Activated naive CD4-positive, alpha-beta T cell treated with anti-CD3 and anti-CD28 coated beads, Interleukin-2, amount 50 U/mL, for 72 hours (primary cell): ENCODE data around the gene C3orf85. TPM values are rescaled to one million over a fixed set of nuclear protein-coding genes. Genes with fewer than 3 reads are reported as not detected.
"Not testable (repeated sequence)": the region's sequence is repeated elsewhere in the genome, so short reads cannot be mapped to it uniquely, and the experiment has no call there.

ENCODE experiments used
- ATAC-seq, 2 donors: fragments of 150-1000 bp; cut with Tn5 transposase; 2 replicates each; pipeline ENCODE4 v1.10.0; 2021; ENCODE audit warnings: mild to moderate bottlenecking in 2 of 2, moderate library complexity in 2 of 2
- DNase-seq, 2 donors: peaks; one replicate each; pipeline ENCODE4 v3.0.0; 2021 to 2022; ENCODE audit warnings: low spot score in 2 of 2
- H3K27ac Mint-ChIP-seq, 2 donors: one replicate each; pipeline ENCODE4 v1.8.0; 2022; ENCODE audit warnings: mild to moderate bottlenecking in 2 of 2, mixed read lengths in 2 of 2
- H3K36me3 Mint-ChIP-seq, 2 donors: one replicate each; pipeline ENCODE4 v1.8.0; 2022; ENCODE audit warnings: mixed read lengths in 2 of 2
- H3K9me3 Mint-ChIP-seq, 2 donors: one replicate each; pipeline ENCODE4 v1.8.0; 2022; ENCODE audit warnings: mixed read lengths in 2 of 2
- total RNA-seq, 2 donors: library from RNA; stranded (reverse); gene quantifications; one replicate each; pipeline ENCODE4 v1.2.3, GENCODE V29; 2022

C3orf85 gene
- total RNA-seq, 2 donors from 2014 or later, result not detected

DNA sequence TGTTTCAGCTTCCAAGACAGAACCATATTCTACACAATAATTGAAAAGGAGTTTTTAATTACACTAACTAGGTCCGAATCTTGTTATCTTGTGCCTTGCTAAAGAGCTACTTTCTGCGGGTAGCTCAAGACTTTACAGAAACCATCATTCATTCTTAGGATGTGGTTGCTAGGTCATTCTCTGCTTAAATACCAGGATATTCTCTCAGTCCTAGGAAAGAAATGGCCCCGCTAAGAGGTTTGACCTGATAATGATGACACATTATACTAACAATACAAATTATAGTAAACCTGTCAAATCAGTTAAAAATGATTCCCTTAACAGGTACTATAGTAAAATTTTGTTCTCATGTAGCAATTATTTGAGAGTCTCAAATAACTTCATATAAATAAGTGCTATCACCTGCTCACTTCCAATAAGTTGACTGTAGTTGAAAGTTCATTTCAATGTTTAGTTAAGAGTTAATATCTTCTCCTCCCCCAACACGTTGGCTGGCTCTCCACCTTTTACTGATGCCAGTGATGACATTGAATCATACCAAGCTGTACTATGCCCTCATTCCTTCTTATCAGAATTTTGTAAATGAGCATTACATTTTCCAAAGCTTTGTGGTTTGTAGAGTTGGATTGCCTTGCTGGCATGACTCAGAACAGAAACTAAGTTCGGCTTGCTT lies 3.6 kb upstream of the C3orf85 start:
- ATAC-seq, result no peak
- H3K27ac Mint-ChIP-seq, result no peak overlapping the region
- H3K9me3 Mint-ChIP-seq, result peaks cover 4 to 5% of the 10 kb centered on the region in 2 donors
- H3K36me3 Mint-ChIP-seq, result no peaks in the 10 kb centered on the region
- no peak for DNase-seq

DNA sequence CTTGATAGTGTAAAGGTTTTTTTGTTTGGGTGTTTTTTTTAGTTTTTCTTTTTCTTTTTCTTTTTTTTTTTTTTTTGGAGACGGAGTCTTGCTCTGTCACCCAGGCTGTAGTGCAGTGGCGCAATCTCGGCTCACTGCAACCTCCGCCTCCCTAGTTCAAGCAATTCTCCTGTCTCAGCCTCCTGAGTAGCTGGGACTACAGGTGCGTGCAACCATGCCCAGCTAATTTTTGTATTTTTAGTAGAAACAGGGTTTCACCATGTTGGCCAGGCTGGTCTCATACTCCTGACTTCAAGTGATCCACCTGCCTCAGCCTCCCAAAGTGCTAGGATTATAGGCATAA lies 3.1 kb upstream of the C3orf85 start:
- H3K9me3 Mint-ChIP-seq, DNase-seq, H3K36me3 Mint-ChIP-seq, ATAC-seq, H3K27ac Mint-ChIP-seq: not testable (repeated sequence)

DNA sequence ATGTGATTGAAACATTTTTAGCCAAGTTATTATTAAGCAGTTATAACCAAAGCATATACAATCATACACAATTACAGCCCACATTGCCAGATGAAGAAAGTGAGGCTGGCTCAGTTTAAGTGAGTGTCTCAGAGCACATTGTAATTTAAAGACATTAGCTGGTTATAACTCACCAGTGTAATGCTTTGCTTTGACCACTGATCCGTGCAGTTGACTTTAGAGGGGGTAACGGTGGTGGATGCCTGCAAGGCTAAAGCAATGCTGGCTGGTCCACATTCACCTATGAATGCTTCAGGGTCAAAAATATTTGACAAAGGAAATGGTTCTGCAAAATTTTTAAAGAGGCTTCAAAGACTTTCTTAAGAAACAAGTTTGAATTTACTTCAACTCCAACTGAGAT lies 1.2 kb downstream of the C3orf85 start:
- H3K27ac Mint-ChIP-seq, result no peak overlapping the region
- H3K36me3 Mint-ChIP-seq, result no peaks in the 10 kb centered on the region
- no peak for ATAC-seq
- no peak for DNase-seq
- no peaks in the 10 kb centered on the region for H3K9me3 Mint-ChIP-seq

DNA sequence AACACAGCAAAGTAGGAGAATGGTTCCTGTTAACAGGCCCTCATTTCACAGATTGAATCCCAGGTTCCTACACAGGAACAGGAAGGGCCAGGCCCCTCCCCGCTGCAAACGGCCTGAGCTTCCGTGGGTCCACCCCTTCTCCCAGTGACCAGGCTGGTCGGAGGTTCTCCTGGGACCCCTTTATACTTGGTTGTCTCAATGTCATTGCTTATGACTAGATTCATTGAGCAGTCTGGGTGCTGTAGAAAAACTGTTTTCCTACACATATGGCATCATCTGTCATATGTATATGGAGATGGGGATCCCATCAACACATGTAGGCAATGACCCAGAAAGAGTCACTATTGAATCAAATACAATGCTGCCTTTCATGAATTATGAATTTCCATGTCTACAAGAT lies 3.8 kb downstream of the C3orf85 start:
- Mint-ChIP-seq H3K9me3 (no peaks in the 10 kb centered on the region), H3K27ac (no peak overlapping the region), H3K36me3 (no peaks in the 10 kb centered on the region)
- ATAC-seq, result no peak
- DNase-seq, result no peak

DNA sequence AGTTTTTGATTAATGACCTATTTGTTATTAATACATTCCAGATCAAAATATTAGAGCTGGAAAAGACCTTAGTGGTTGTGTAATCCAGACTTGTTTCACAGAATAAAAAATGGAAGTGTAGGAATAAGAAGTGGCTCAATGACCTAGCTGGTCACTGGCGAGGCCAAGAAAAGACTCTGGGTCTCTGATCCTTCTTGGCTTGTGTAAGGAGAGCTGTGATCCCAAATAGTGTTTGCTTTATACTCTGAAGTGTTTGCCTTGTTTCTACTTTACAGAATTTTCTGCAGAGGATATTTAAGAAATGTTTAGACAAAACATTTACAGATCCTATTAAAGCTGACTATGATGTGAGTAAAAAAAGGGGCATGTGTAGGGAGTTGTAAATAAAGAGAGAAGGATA lies 7.1 kb downstream of the C3orf85 start:
- DNase-seq, result no peak
- Mint-ChIP-seq H3K9me3 (peaks cover 0 to 7% of the 10 kb centered on the region in 2 donors), H3K27ac (no peak overlapping the region), H3K36me3 (no peaks in the 10 kb centered on the region)
- no peak for ATAC-seq

DNA sequence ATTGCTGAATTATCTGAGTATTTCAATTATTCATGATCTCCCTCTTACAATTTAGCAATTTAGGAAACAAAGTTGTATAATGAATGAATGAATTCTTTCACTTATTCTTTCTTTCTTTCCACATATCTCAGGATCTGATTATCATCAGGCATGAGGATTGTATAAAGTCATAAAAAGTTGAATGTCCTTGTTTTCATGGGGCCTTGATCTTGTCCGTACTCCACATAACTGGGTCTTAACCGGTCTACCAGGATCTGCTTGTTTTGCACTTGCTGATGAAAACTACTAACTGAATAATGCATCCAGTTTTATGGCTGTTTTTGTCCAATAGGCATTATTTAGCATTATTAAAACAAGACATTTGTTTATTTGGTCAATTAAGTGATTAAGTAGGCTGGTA lies 12.6 kb downstream of the C3orf85 start:
- no peak for ATAC-seq
- Mint-ChIP-seq H3K27ac (no peak overlapping the region), H3K36me3 (no peaks in the 10 kb centered on the region), H3K9me3 (peaks cover 0 to 7% of the 10 kb centered on the region in 2 donors)
- DNase-seq, result no peak

DNA sequence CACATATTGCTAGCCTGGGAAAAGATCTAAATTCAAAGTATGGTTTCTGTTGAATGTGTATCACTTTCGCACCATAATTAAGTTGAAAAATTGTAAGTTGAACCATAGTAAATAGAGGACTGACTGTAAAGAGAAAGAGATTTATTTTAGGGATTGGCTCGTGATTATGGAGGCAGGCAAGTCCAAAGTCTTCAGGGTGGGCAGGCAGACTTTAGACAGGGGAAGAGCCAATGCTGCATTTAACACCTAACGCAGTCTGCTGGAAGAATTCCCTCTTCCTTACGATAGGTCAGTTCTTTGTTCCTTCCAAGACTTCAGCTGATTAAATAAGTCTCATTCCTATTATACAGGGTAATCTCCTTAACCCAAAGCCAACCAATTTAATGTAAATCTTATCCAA lies 15.8 kb downstream of the C3orf85 start:
- DNase-seq, result no peak
- H3K27ac Mint-ChIP-seq, result no peak overlapping the region
- ATAC-seq, result no peak
- no peaks in the 10 kb centered on the region for H3K36me3 Mint-ChIP-seq
- H3K9me3 Mint-ChIP-seq, result peaks cover 0 to 3% of the 10 kb centered on the region in 2 donors

DNA sequence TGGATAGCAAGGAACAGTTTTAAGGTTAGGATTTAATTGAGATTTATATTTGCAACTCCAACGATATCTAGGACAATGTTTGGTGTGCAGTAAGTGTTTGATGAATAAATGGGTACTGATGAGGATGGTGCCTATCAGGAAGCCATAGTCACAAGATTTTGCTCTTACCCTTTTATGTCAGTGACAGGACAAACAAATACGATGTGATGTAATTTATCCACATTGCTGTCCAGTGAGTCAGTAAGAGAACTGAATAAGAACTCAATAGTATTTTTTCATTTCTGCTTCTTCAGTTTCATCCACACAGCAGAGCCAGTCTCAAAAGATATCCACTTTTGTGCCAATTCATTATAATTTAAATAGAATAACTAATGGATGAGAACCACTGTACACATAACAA lies 18.5 kb downstream of the C3orf85 start:
- DNase-seq, result no peak
- ATAC-seq, result no peak
- H3K27ac Mint-ChIP-seq, result no peak overlapping the region

DNA sequence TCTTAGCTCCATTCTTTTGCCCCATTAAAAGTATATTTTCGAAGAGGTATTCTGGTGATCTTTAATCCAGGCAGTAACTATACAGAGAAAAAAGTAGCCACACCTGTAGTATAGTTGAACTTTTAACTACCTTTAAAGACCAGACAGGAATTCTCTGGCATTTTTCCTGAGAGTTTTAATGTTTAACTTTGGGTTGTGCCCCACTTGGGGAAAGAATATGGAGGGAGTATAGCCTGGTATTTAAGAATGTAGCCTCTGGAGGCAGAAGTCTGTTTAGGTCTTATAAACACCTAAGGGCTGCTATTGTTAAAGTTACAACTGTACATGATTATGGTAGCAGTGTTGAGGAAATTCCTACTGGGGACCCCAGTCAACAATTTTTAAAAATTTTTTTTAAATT lies 19.3 kb downstream of the C3orf85 start:
- no peak overlapping the region for H3K27ac Mint-ChIP-seq

More for the DNA sequence above, 18.5 kb downstream of the C3orf85 start:
- Mint-ChIP-seq H3K36me3 (no peaks in the 10 kb centered on the region), H3K9me3 (peaks cover 0 to 3% of the 10 kb centered on the region in 2 donors)

DNA sequence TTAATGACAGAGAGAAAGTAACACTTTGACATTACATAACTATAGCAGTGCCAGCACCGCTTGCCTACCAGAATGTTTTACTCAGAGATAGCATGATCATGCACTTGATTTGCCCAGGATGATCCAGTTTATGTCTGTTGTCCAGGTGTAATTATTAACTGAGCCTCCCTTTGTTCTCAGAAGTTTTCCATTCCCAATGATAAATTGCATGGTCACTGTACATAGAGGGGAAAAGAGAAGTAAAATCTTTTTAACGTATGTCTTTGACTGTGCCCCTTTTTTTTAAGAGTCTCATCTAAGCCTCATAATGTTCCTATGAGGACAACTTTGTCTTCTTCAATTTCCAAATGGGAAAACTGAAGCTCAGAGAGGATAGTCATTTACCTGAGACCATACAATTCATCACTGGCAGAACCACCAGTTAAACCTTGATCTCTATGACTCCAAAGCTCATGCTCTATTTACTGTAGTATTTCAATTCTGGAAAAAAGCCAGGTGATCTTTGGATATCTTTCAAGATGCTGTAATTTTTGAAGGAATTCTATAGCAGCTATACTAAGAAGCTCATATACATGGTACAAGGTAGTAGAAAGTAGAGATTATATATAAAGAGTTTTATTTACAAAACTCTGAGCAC lies 25.1 kb downstream of the C3orf85 start:
- ATAC-seq (no peak), DNase-seq (no peak)
- Mint-ChIP-seq H3K27ac (no peak overlapping the region), H3K9me3 (peaks cover 0 to 3% of the 10 kb centered on the region in 2 donors), H3K36me3 (no peaks in the 10 kb centered on the region)

More for the DNA sequence above, 19.3 kb downstream of the C3orf85 start:
- DNase-seq (no peak), ATAC-seq (no peak)
- no peaks in the 10 kb centered on the region for H3K36me3 Mint-ChIP-seq
- H3K9me3 Mint-ChIP-seq, result peaks cover 0 to 3% of the 10 kb centered on the region in 2 donors

DNA sequence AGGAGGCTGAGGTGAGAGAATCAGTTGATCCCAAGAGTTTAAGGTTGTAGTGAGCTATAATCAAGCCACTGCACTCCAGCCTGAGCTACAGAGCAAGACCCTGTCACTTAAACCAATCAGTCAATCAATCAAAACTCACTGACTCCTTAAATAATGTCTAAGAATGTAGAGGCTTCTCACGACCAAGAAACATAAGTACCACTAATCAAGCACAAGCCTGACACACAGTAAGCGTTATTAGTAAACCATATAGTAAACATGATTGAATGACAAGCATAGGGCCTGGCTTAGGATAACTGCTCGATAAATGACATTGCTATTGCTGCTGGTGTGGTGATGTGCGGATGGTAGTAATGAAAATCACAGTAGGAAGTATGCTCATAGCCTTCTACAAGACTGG lies 29.4 kb downstream of the C3orf85 start:
- DNase-seq (no peak), ATAC-seq (no peak)
- no peaks in the 10 kb centered on the region for H3K36me3 Mint-ChIP-seq
- no peaks in the 10 kb centered on the region for H3K9me3 Mint-ChIP-seq
- no peak overlapping the region for H3K27ac Mint-ChIP-seq

DNA sequence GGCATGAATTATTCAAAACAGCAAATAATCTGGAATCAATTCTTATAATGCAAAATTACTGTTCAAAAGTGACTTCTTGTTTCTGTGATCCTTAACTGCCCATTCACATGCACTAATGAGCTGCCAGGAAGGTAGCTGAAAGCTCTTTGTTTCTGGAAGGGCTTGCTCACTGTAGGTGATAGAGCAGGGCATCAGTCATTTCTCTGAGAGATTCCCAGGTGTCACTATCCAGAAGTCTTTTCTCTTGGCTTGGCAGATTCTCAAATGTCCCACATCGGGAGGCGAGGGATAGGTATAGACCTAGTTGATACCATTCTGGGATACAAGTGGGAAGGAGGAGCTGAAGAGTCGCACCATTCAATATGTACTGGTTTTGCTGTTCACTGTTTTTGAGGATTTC lies 35.0 kb downstream of the C3orf85 start:
- H3K9me3 Mint-ChIP-seq, result no peaks in the 10 kb centered on the region
- no peak overlapping the region for H3K27ac Mint-ChIP-seq
- no peaks in the 10 kb centered on the region for H3K36me3 Mint-ChIP-seq
- DNase-seq (no peak), ATAC-seq (no peak)

DNA sequence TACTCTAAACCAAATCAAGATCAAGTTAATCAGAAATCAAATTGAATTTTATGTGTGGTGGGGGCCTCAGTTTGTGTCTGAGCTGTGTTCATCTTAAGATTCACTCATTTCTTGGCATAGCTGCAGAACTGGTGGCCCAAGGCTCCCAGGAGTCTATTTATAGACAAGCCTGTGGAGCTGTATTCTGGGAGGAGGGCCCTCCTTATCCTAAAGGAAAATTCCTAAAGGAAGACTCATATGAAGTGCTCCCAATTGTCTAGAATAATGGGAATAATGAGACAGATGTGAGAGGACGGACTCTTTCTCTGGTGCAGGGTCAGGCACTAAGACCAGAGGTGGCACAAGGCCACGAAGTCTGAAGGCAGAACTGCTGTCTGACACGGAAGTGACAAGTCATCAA lies 38.9 kb downstream of the C3orf85 start:
- no peak for DNase-seq
- no peak for ATAC-seq
- Mint-ChIP-seq H3K27ac (no peak overlapping the region), H3K9me3 (no peaks in the 10 kb centered on the region), H3K36me3 (no peaks in the 10 kb centered on the region)

DNA sequence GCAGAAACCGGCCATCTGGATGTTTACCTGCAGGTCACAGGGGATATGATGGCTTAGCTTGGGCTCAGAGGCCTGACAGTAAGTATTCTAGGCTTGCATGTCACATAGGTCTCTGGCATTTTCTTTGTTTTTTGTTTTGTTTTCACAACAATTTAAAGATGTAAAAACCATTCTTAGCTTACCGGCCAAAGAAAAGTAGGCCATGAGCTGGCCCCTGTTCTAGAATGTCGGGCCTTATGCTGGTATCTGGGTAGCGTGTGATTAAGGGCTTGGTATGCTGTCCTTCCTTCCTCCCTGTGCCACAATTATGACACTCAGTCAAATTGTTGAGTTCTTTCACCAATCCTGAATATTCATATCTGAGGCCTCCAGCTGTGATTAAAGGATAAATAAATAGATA lies 40.2 kb downstream of the C3orf85 start:
- no peaks in the 10 kb centered on the region for H3K36me3 Mint-ChIP-seq
- DNase-seq (no peak), ATAC-seq (no peak)
- H3K9me3 Mint-ChIP-seq, result no peaks in the 10 kb centered on the region
- H3K27ac Mint-ChIP-seq, result no peak overlapping the region

DNA sequence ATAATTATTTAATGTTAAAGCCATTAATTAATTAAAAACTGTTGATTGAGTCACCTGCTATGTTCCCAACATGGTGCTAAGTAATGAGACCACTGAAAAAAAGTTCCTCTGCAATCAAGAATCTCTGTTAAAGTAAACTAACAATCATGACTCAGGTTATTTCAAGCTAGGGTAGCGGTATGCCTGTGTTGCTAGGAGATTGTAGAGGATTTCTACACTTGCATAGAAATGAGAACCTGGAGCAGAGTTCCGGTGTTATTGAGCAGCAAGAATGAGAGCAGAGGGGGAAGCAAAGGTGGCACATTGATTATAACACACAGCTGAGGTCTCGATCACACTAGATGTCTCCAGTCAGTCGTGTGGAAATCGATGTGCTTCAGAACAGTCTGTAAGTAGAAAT lies 41.4 kb downstream of the C3orf85 start:
- H3K27ac Mint-ChIP-seq, result no peak overlapping the region
- H3K9me3 Mint-ChIP-seq, result no peaks in the 10 kb centered on the region
- ATAC-seq, result no peak
- no peak for DNase-seq
- no peaks in the 10 kb centered on the region for H3K36me3 Mint-ChIP-seq

DNA sequence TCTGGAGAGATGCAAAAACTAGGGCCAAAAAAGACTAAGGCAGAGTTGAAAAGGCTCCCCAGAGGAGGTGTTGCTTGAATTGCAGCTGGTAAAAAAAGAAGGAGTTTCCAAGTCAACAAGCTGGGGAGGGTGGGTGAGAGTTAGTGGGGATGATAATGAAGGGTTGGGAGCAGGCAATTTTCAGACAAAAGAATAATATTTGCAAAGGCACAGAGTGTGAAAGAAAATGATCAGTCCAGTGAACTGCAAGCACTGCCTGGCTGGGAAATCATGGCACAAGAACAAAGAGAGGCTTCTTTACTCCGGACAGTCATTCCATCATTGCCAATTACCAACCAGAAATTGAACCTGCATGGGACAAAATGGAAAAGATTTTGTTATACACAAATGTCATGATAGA lies 42.2 kb downstream of the C3orf85 start:
- H3K9me3 Mint-ChIP-seq, result no peaks in the 10 kb centered on the region
- no peak for DNase-seq
- H3K27ac Mint-ChIP-seq, result no peak overlapping the region
- H3K36me3 Mint-ChIP-seq, result no peaks in the 10 kb centered on the region
- ATAC-seq, result no peak

DNA sequence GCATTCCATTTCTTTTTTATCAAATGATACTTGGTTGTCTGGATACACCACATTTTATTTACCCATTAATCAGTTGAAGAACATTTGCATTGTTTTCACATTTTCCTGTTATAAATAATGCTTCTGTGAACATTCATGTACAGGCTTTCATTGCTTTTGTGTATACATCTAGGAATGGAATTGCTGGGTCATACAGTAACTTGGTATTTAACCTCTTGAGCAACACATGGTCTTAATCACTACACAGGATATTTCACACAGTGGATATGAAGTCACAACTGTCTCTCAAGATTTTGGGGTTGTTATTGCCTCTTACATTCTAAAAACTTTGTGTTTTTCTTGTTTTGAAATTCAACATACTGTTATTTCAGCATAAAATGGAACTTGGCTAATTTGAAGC lies 48.2 kb downstream of the C3orf85 start:
- H3K9me3 Mint-ChIP-seq, result no peaks in the 10 kb centered on the region
- DNase-seq (no peak), ATAC-seq (no peak)
- H3K36me3 Mint-ChIP-seq, result no peaks in the 10 kb centered on the region
- no peak overlapping the region for H3K27ac Mint-ChIP-seq

DNA sequence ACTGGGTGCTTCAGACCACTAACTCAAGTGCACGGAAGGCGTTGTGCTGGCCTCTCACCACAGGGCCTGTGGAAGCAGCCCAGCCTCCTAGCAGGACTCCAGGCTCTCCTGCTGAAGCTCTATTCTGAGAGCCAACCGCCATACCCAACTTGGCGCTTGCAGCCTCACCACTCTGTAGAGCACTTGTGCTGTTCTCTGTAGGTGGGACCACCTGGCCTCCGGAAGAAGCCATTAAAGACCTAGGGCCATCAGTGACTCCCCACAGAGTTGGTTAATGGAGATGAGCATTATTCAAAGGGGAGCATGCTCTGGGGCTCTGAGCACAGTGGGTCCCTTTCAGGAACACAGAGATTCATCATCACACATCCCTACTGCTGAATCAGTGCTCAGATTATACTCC lies 50.9 kb downstream of the C3orf85 start:
- no peak for ATAC-seq
- Mint-ChIP-seq H3K9me3 (no peaks in the 10 kb centered on the region), H3K36me3 (no peaks in the 10 kb centered on the region), H3K27ac (no peak overlapping the region)
- DNase-seq, result no peak
